SK-MEL-5 (cell line): ENCODE measurements around the gene RPL19. TPM values are rescaled to one million over a fixed set of nuclear protein-coding genes. Genes with fewer than 3 reads are reported as not detected.

ENCODE experiments used
- DNase-seq: peaks from one replicate; pipeline ENCODE4 v3.0.0-alpha.2; 2016; ENCODE audit warnings: low read depth, low spot score
- in situ Hi-C: cut with HindIII; loops from 2 replicates; pipeline ENCODE4 v1.10.0; 2016; ENCODE audit warnings: low sequenced_read_pairs, high pct_unique_total_duplicates, low pct_unique_long_range_greater_than_20kb
- total RNA-seq: library from RNA; depleted of rRNA; stranded (reverse); fragments of >200 nt; shearing (Covaris generic); gene quantifications from 2 replicates; pipeline ENCODE4 v1.2.3, GENCODE V29; 2014; rRNA removed

Gene RPL19
- total RNA-seq, 1 experiment from 2014 or later = 4,277 TPM

- DNase-seq = no peak
- in situ Hi-C loops = no loop called here
Measured at GRCh38 chr17:39252788-39253460, 52.8 kb downstream of the RPL19 start.

Other genes starting within 250 kb of the RPL19 start
- not detected in 2 replicates for gene FBXO47, start 232.9 kb upstream of the RPL19 start, total RNA-seq
- 0.43 and 0.48 TPM in 2 replicates for gene PLXDC1, start 48.6 kb upstream of the RPL19 start, total RNA-seq
- gene ARL5C, start 34.1 kb upstream of the RPL19 start, total RNA-seq = not detected in 2 replicates
- 0.72 and 0.74 TPM in 2 replicates for gene CACNB1, start 2.6 kb upstream of the RPL19 start, total RNA-seq
- not detected in 2 replicates for gene STAC2, start 25.7 kb downstream of the RPL19 start, total RNA-seq
- gene FBXL20, start 201.3 kb downstream of the RPL19 start, total RNA-seq = 8.0 and 9.8 TPM in 2 replicates